ENCODE data around the gene IL32. TPM values are rescaled to one million over a fixed set of nuclear protein-coding genes. Genes with fewer than 3 reads are reported as not detected.
A peak's percentile ranks its signal among the peaks of the same experiment; 100 is the strongest.

IL32 gene
- total RNA-seq, 1 donor from 2014 or later = 1.7 TPM

- Mint-ChIP-seq H3K27me3 (ENCODE audit: unreplicated experiment) (peaks cover 18% of the 10 kb centered on the region), H3K4me3 (ENCODE audit: unreplicated experiment) (no peak overlapping the region), H3K9me3 (ENCODE audit: unreplicated experiment) (no peaks in the 10 kb centered on the region), H3K36me3 (ENCODE audit: low read depth, unreplicated experiment) (peaks cover 6% of the 10 kb centered on the region), H3K27ac (ENCODE audit: unreplicated experiment) (no peak overlapping the region), H3K4me1 (ENCODE audit: unreplicated experiment) (peaks cover 6% of the 10 kb centered on the region)
- DNase-seq (ENCODE audit: low spot score) = peak; percentile 96
- peak; percentile 85 for TF ChIP-seq CTCF (IDR thresholded peaks at IDR 0.05; ENCODE audit: unreplicated experiment)
These were observed 37.3 kb upstream of the IL32 start for GRCh38 chr16:3027983-3028715.

- H3K36me3 Mint-ChIP-seq (ENCODE audit: low read depth, unreplicated experiment) = peaks cover 6% of the 10 kb centered on the region
- no peaks in the 10 kb centered on the region for H3K9me3 Mint-ChIP-seq (ENCODE audit: unreplicated experiment)
- no peak for TF ChIP-seq CTCF (IDR thresholded peaks at IDR 0.05; ENCODE audit: unreplicated experiment)
- DNase-seq (ENCODE audit: low spot score) = no peak
- no peak overlapping the region for H3K27ac Mint-ChIP-seq (ENCODE audit: unreplicated experiment)
- H3K4me1 Mint-ChIP-seq (ENCODE audit: unreplicated experiment) = peaks cover 5% of the 10 kb centered on the region
- H3K4me3 Mint-ChIP-seq (ENCODE audit: unreplicated experiment) = no peak overlapping the region
- peaks cover 17% of the 10 kb centered on the region for H3K27me3 Mint-ChIP-seq (ENCODE audit: unreplicated experiment)
These were observed 36.6 kb upstream of the IL32 start for GRCh38 chr16:3028716-3029319.

GRCh38 chr16:3029491-3030221 lies 35.8 kb upstream of the IL32 start:
- no peak overlapping the region for H3K4me3 Mint-ChIP-seq (ENCODE audit: unreplicated experiment)
- no peak overlapping the region for H3K27ac Mint-ChIP-seq (ENCODE audit: unreplicated experiment)
- peaks cover 13% of the 10 kb centered on the region for H3K27me3 Mint-ChIP-seq (ENCODE audit: unreplicated experiment)
- DNase-seq (ENCODE audit: low spot score) = no peak
- peaks cover 3% of the 10 kb centered on the region for H3K4me1 Mint-ChIP-seq (ENCODE audit: unreplicated experiment)
- TF ChIP-seq CTCF (IDR thresholded peaks at IDR 0.05; ENCODE audit: unreplicated experiment) = no peak
- H3K9me3 Mint-ChIP-seq (ENCODE audit: unreplicated experiment) = no peaks in the 10 kb centered on the region
- H3K36me3 Mint-ChIP-seq (ENCODE audit: low read depth, unreplicated experiment) = peaks cover 6% of the 10 kb centered on the region

GRCh38 chr16:3030222-3031212 lies 34.9 kb upstream of the IL32 start:
- H3K4me3 Mint-ChIP-seq (ENCODE audit: unreplicated experiment) = no peak overlapping the region
- no peak overlapping the region for H3K27ac Mint-ChIP-seq (ENCODE audit: unreplicated experiment)
- H3K4me1 Mint-ChIP-seq (ENCODE audit: unreplicated experiment) = peaks cover 3% of the 10 kb centered on the region
- DNase-seq (ENCODE audit: low spot score) = no peak
- TF ChIP-seq CTCF (IDR thresholded peaks at IDR 0.05; ENCODE audit: unreplicated experiment) = no peak
- H3K9me3 Mint-ChIP-seq (ENCODE audit: unreplicated experiment) = no peaks in the 10 kb centered on the region
- peaks cover 6% of the 10 kb centered on the region for H3K36me3 Mint-ChIP-seq (ENCODE audit: low read depth, unreplicated experiment)
- H3K27me3 Mint-ChIP-seq (ENCODE audit: unreplicated experiment) = peaks cover 17% of the 10 kb centered on the region

All from endothelial cell (in vitro differentiated cells).